PC-3 (cell line): ENCODE measurements around the gene CDO1. TPM values are rescaled to one million over a fixed set of nuclear protein-coding genes. Genes with fewer than 3 reads are reported as not detected.
"Not testable (repeated sequence)": the region's sequence is repeated elsewhere in the genome, so short reads cannot be mapped to it uniquely, and the experiment has no call there.

Experiments used
- ATAC-seq: fragments of 200-7000 bp; cut with Tn5 transposase; 2 replicates; pipeline ENCODE4 v1.9.1; 2020; ENCODE audit warnings: mild to moderate bottlenecking, moderate library complexity
- BruUV-seq: library from RNA; stranded (reverse); fragments of 400-500 nt; replicated peaks from 2 replicates; lab custom pipeline; 2021; lab: Mats Ljungman, UMichigan
- CTCF ChIA-PET: fragments of 300-600 bp; sonication (Branson Sonifier 250); formaldehyde crosslinking; loops from one replicate; lab custom pipeline; 2022; ENCODE audit warnings: antibody characterized with exemption; lab: Charles Lee
- POLR2A ChIA-PET: fragments of 300-600 bp; sonication (Branson Sonifier 250); formaldehyde crosslinking; loops from one replicate; lab custom pipeline; 2022; ENCODE audit warnings: antibody characterized with exemption; ENCODE audit not compliant: unreplicated experiment; lab: Charles Lee
- DNase-seq: peaks from one replicate; pipeline ENCODE4 v3.0.0-alpha.2; 2015
- H2AFZ ChIP-seq: fragments of 300-600 bp; sonication (generic); 2 replicates; pipeline ENCODE4 v1.6.0; 2016; ENCODE audit warnings: antibody characterized with exemption, low read length
- H3F3A ChIP-seq: fragments of 300-600 bp; sonication (generic); one replicate; pipeline ENCODE4 v1.6.0; 2017; ENCODE audit warnings: antibody characterized with exemption, low read length, control low read depth, mild to moderate bottlenecking; ENCODE audit not compliant: unreplicated experiment
- H3K27ac ChIP-seq: fragments of 300-600 bp; sonication (generic); 2 replicates; pipeline ENCODE4 v1.5.1; 2016; ENCODE audit warnings: mild to moderate bottlenecking, low read length
- H3K27me3 ChIP-seq: fragments of 300-600 bp; sonication (generic); 2 replicates; pipeline ENCODE4 v1.6.1; 2016; ENCODE audit warnings: low read length, mixed read lengths
- H3K36me3 ChIP-seq: fragments of 300-600 bp; sonication (generic); 2 replicates; pipeline ENCODE4 v1.6.1; 2016; ENCODE audit warnings: low read depth, mixed run types, low read length, mixed read lengths
- H3K4me1 ChIP-seq: fragments of 300-600 bp; sonication (generic); 2 replicates; pipeline ENCODE4 v1.5.1; 2016; ENCODE audit warnings: low read length; ENCODE audit not compliant: insufficient read depth
- H3K4me2 ChIP-seq: fragments of 300-600 bp; sonication (generic); 2 replicates; pipeline ENCODE4 v1.6.0; 2016; ENCODE audit warnings: low read length
- H3K4me3 ChIP-seq: fragments of 300-600 bp; sonication (generic); 2 replicates; pipeline ENCODE4 v1.5.1; 2016; ENCODE audit warnings: mild to moderate bottlenecking, low read length, mixed read lengths
- H3K79me2 ChIP-seq: fragments of 300-600 bp; sonication (generic); 2 replicates; pipeline ENCODE4 v1.6.1; 2017; ENCODE audit warnings: low read length, mixed read lengths
- H3K9ac ChIP-seq: fragments of 300-600 bp; sonication (generic); 2 replicates; pipeline ENCODE4 v1.6.0; 2016; ENCODE audit warnings: mild to moderate bottlenecking, low read length
- H3K9me2 ChIP-seq: fragments of 300-600 bp; sonication (generic); replicated peaks from 2 replicates; pipeline ENCODE4 v1.6.1; 2016; ENCODE audit warnings: mixed run types, low read length, mixed read lengths
- H3K9me3 ChIP-seq: fragments of 300-600 bp; sonication (generic); 2 replicates; pipeline ENCODE4 v1.6.1; 2016; ENCODE audit warnings: low read length, mixed read lengths
- H4K20me1 ChIP-seq: fragments of 300-600 bp; sonication (generic); 2 replicates; pipeline ENCODE4 v1.6.1; 2016; ENCODE audit warnings: low read length, mixed read lengths
- CTCF ChIP-seq: fragments of 300-600 bp; sonication (generic); conservative IDR thresholded peaks from 2 replicates; pipeline ENCODE4 v1.5.1; 2017; ENCODE audit warnings: antibody characterized with exemption, low read depth, mild to moderate bottlenecking, low read length
- EZH2 ChIP-seq: fragments of 300-600 bp; sonication (generic); IDR thresholded peaks from one replicate; pipeline ENCODE4 v1.6.1; 2017; ENCODE audit warnings: antibody characterized with exemption, mild to moderate bottlenecking, low read length; ENCODE audit not compliant: unreplicated experiment
- EZH2phosphoT487 ChIP-seq: fragments of 300-600 bp; sonication (generic); IDR thresholded peaks from 2 replicates; pipeline ENCODE4 v1.6.1; 2018; ENCODE audit warnings: mild to moderate bottlenecking, antibody characterized with exemption, low read length, borderline replicate concordance
- intact Hi-C: fragments of 100-400 bp; cut with micrococcal nuclease; formaldehyde crosslinking; loops from 2 replicates; pipeline ENCODE4 v1.9.0; 2023
- total RNA-seq: library from RNA; depleted of rRNA; stranded (reverse); fragments of >200 nt; gene quantifications from 2 replicates; pipeline ENCODE4 v1.2.3, GENCODE V29; 2014

The CDO1 gene
- total RNA-seq, 1 experiment from 2014 or later: not detected

DNA sequence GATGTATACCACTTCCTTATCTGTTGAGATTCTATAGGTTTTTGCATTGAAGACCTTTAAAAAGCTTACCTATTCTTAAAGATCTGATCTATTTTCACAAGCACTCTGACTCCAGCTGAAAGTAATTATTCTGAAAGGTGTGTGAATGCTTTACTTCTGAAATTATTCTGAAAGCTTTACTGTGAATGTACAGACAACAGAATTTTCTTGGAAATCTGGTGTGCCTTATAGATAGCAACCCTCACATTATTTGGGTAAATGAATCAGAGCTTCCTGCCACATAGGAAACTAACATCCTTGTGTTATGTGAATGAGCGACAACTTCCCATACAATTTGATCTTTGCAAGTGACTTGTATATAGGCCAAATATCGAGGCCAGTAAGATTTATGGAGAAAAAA is 6.5 kb downstream of the CDO1 start:
- Histone ChIP-seq H3K4me1 (no peaks in the 10 kb centered on the region), H2AFZ (no peak overlapping the region), H3K36me3 (no peaks in the 10 kb centered on the region), H3K9me2 (no peaks in the 10 kb centered on the region), H3K27me3 (peaks cover 27% of the 10 kb centered on the region), H3K79me2 (no peaks in the 10 kb centered on the region), H3K4me2 (no peak overlapping the region), H3K9ac (no peak overlapping the region), H3K4me3 (no peak overlapping the region), H3K9me3 (no peaks in the 10 kb centered on the region), H3F3A (no peaks in the 10 kb centered on the region), H4K20me1 (no peaks in the 10 kb centered on the region), H3K27ac (no peak overlapping the region)
- intact Hi-C loops: no loop called here
- no peak for ATAC-seq
- CTCF ChIA-PET: no interaction called here
- no TSS peak for BruUV-seq
- POLR2A ChIA-PET: no interaction called here
- TF ChIP-seq EZH2phosphoT487 (no peak), CTCF (no peak), EZH2 (no peak)
- DNase-seq: no peak

DNA sequence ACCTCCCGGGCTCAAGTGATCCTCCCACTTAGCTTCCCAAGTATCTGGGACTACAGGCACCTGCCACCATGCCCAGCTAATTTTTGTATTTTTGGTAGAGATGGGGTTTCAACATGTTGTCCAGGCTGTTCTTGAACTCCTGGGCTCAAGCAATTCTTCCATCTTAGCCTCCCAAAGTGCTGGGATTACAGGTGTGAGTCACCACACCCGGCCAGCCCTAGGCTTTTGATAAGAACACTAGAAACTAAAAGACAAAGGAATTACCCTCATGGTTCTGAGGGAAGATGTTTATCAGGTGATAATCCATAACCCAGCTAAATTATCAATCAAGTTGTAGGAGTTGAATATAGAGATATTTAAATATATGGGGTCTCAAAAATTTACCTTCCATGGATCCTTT is 8.4 kb downstream of the CDO1 start:
- POLR2A ChIA-PET, H2AFZ ChIP-seq, H3F3A ChIP-seq, H4K20me1 ChIP-seq, H3K9me3 ChIP-seq, H3K27ac ChIP-seq, H3K9me2 ChIP-seq, H3K79me2 ChIP-seq, H3K4me1 ChIP-seq, H3K27me3 ChIP-seq, intact Hi-C loops, BruUV-seq, H3K36me3 ChIP-seq, DNase-seq, ATAC-seq, H3K4me3 ChIP-seq, H3K4me2 ChIP-seq, H3K9ac ChIP-seq: not testable (repeated sequence)
- CTCF ChIA-PET: interaction anchor here (0.7 kb wide), 1 partner anchor 715 kb away, joined by 4 read pairs; no protein-coding TSS in a partner anchor

GRCh38 chr5:115807654-115808052 is 8.8 kb downstream of the CDO1 start:
- no peaks in the 10 kb centered on the region for H4K20me1 ChIP-seq
- DNase-seq: no peak
- no peaks in the 10 kb centered on the region for H3K36me3 ChIP-seq
- ChIA-PET POLR2A (no interaction called here), CTCF (interaction anchor here (0.7 kb wide), 1 partner anchor 714 kb away, joined by 4 read pairs; no protein-coding TSS in a partner anchor)
- no peak overlapping the region for H3K9ac ChIP-seq
- no peak for ATAC-seq
- H3K9me2 ChIP-seq: no peaks in the 10 kb centered on the region
- no peaks in the 10 kb centered on the region for H3K4me1 ChIP-seq
- H3F3A ChIP-seq: no peaks in the 10 kb centered on the region
- H3K27ac ChIP-seq: no peak overlapping the region
- H3K4me3 ChIP-seq: no peak overlapping the region
- intact Hi-C loops: no loop called here
- H3K9me3 ChIP-seq: no peaks in the 10 kb centered on the region
- no peak overlapping the region for H3K4me2 ChIP-seq
- H2AFZ ChIP-seq: no peak overlapping the region
- H3K79me2 ChIP-seq: no peaks in the 10 kb centered on the region
- H3K27me3 ChIP-seq: peaks cover 7% of the 10 kb centered on the region
- BruUV-seq: no TSS peak
- TF ChIP-seq EZH2phosphoT487: no peak
- no peak for TF ChIP-seq CTCF
- no peak for TF ChIP-seq EZH2
